Naive thymus-derived CD8-positive, alpha-beta T cell (primary cell): ENCODE data around the gene BRMS1. TPM values are rescaled to one million over a fixed set of nuclear protein-coding genes. Genes with fewer than 3 reads are reported as not detected.
"Not testable (repeated sequence)": the region's sequence is repeated elsewhere in the genome, so short reads cannot be mapped to it uniquely, and the experiment has no call there.

Experiments used
- ATAC-seq, 2 donors: fragments of 150-1000 bp; cut with Tn5 transposase in 1 of 2; sonication (Bioruptor Pico), chemical (Tn5 transposase) in 1 of 2; 1 replicate in 1 of 2; 2 replicates in 1 of 2; pipeline ENCODE4 v1.10.0; 2021; ENCODE audit warnings: mild to moderate bottlenecking in 2 of 2, moderate library complexity in 2 of 2
- POLR2A ChIA-PET: fragments of 350-600 bp; sonication (Branson Sonifier 250); formaldehyde crosslinking; loops from one replicate; lab custom pipeline; 2021; ENCODE audit warnings: antibody characterized with exemption; lab: Charles Lee
- DNase-seq, 10 donors: peaks; one replicate each; pipeline versions ENCODE4 v3.0.0 to v3.0.0-alpha.2; 2020 to 2022
- H3K27ac Mint-ChIP-seq, 10 donors: one replicate each; pipeline ENCODE4 v1.8.0; 2020 to 2022; ENCODE audit warnings: mild to moderate bottlenecking in 10 of 10, mixed read lengths in 10 of 10, moderate library complexity in 4 of 10, inconsistent platforms in 1 of 10
- H3K27me3 Mint-ChIP-seq, 5 donors: one replicate each; pipeline ENCODE4 v1.8.0; 2021 to 2022; ENCODE audit warnings: mixed read lengths in 5 of 5
- H3K36me3 Mint-ChIP-seq, 3 donors: one replicate each; pipeline ENCODE4 v1.8.0; 2020 to 2022; ENCODE audit warnings: mixed read lengths in 3 of 3, mild to moderate bottlenecking in 2 of 3, inconsistent platforms in 1 of 3
- H3K4me1 Mint-ChIP-seq, 4 donors: one replicate each; pipeline ENCODE4 v1.8.0; 2021 to 2022; ENCODE audit warnings: mixed read lengths in 4 of 4
- H3K4me3 Mint-ChIP-seq, 10 donors: one replicate each; pipeline ENCODE4 v1.8.0; 2020 to 2022; ENCODE audit warnings: mild to moderate bottlenecking in 10 of 10, mixed read lengths in 10 of 10, moderate library complexity in 6 of 10, inconsistent platforms in 1 of 10
- H3K9me3 Mint-ChIP-seq, 9 donors: one replicate each; pipeline ENCODE4 v1.8.0; 2020 to 2022; ENCODE audit warnings: mixed read lengths in 9 of 9, mild to moderate bottlenecking in 3 of 9, inconsistent platforms in 1 of 9, moderate library complexity in 1 of 9
- polyA plus RNA-seq, 3 donors: library from polyadenylated mRNA; unstranded; fragments of 300-500 nt; fragmentation: Illumina TruSeq; gene quantifications; one replicate each; pipeline ENCODE4 v1.2.3, GENCODE V29; 2021
- total RNA-seq, 8 experiments: library from RNA in 2 of 8; stranded (reverse) in 2 of 8; gene quantifications; one replicate each; pipeline ENCODE4 v1.2.3 and lab custom pipeline; 2021 to 2026

Gene BRMS1
- total and polyA plus RNA-seq, 5 experiments from 2014 or later = 47.6 to 65.8 (median 61.7) TPM

DNA sequence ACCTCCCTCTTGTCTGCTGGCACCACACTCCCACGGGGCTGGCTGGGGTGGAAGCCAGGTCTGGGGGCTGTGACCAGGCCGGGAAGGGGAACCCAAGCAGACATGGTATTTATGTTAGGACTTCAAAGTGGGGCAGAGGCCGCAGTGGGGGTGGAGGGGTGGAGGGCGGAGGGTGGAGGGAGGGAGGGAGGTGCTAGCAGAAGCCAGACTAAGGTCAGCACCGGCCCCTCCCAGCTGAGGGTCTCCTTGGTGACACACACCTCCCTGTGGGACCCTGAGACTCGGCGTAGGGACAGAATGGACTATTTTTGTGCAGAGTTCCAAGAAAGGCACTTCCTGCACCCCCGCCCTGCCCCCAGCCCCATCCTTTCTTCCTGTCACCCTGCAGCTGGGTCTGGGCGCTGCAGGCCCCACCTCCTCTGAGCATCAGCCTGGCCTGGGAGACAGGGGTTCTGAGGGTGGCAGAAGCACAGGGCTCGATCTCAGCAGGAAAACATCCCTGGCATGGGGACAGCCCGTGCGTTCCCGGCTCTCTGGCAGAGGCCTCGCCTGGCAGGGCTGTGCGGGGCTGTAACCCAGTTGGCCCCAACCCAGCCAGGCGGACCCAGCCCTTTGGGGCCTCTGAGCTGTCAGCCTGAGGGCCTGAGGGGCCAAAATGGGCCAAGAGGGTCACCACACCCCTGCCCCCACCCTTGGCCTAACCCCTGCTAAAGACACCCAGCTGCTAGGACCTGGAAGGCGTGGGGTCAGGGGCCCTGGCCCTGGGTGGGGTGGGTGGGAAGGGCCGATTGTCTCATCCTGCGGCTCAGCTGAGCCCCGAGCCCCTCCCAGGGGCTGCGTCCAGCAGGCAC is 18.4 kb downstream of the BRMS1 start:
- no peaks in the 10 kb centered on the region for H3K36me3 Mint-ChIP-seq
- H3K4me3 Mint-ChIP-seq = peak overlapping the region in 8 of 10 donors; percentile 26 to 74 (median 65)
- no peaks in the 10 kb centered on the region for H3K27me3 Mint-ChIP-seq
- H3K27ac Mint-ChIP-seq = peak overlapping the region; percentile 81 to 96 (median 91)
- H3K4me1 Mint-ChIP-seq = peaks cover 36 to 68% (median 60%) of the 10 kb centered on the region in 4 donors
- DNase-seq (peak in 5 of 10 donors; percentile 41 to 75 (median 45)), ATAC-seq (peak; percentile 54 to 56)
- POLR2A ChIA-PET = interaction anchor here (0.6 to 4.0 kb wide), 7 partner anchors 9 to 68 kb away, joined by 3 to 126 read pairs (median 3); partner anchors contain the start of genes CD248 and SLC29A2
- no peaks in the 10 kb centered on the region for H3K9me3 Mint-ChIP-seq

DNA sequence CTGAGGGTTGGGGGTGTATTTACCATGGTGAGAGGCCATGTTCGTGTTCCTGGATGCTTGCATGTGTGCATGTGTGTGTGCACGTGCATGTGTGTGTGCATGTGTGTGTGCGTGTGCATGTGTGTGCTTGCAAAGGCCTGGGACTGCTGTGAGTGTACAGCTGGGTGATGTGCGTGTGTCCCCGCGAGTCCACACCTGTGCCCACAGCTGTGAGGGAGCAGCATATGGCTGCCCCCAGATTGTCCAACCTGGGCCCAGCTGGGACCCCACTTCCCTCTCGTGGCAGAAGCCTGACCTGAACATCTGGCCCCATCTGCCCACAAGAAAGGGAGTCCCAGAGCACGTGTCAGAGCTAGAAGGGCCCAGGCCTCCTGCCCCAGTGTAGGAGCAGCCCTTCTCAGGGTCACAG is 19.6 kb downstream of the BRMS1 start:
- POLR2A ChIA-PET = interaction anchor here (0.6 to 4.0 kb wide), 4 partner anchors 10 to 1205 kb away, joined by 3 to 126 read pairs (median 4); partner anchors contain the start of genes BRMS1 and CD248
- H3K4me3 Mint-ChIP-seq = peak overlapping the region in 3 of 10 donors; percentile 56 to 67 (median 63)
- DNase-seq = no peak
- H3K4me1 Mint-ChIP-seq = peaks cover 36 to 73% (median 63%) of the 10 kb centered on the region in 4 donors
- peak overlapping the region; percentile 81 to 96 (median 91) for H3K27ac Mint-ChIP-seq
- ATAC-seq = no peak
- H3K36me3 Mint-ChIP-seq = no peaks in the 10 kb centered on the region
- H3K9me3 Mint-ChIP-seq = no peaks in the 10 kb centered on the region
- H3K27me3 Mint-ChIP-seq = no peaks in the 10 kb centered on the region

DNA sequence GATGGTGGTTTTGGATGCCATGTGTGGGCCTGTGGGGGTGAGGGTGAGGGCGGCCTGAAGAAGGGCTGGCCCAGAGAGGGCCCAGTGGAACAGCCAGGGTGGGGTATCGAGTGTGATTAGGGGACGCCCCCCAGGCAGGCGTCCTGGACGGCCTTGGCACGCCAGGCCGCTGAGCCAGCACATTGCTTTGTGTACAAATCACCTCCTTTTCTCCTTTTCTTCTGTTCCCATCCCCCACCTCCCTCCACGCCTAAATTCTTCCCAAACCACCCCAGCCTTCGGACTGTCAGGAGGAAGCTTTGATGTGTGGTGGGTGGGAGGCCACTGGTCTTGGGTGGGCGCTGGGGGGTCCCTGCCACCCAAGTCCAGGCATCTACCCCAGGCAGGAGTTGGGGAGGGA is 20.2 kb downstream of the BRMS1 start:
- ATAC-seq (no peak), DNase-seq (no peak)
- no peaks in the 10 kb centered on the region for H3K27me3 Mint-ChIP-seq
- H3K4me1 Mint-ChIP-seq = peaks cover 36 to 78% (median 69%) of the 10 kb centered on the region in 4 donors
- POLR2A ChIA-PET = interaction anchor here (0.6 to 4.0 kb wide), 5 partner anchors 10 to 1205 kb away, joined by 3 to 126 read pairs (median 3); partner anchors contain the start of genes BRMS1 and CD248
- H3K27ac Mint-ChIP-seq = peak overlapping the region in 8 of 10 donors; percentile 42 to 93 (median 78)
- H3K36me3 Mint-ChIP-seq = no peaks in the 10 kb centered on the region
- peak overlapping the region in 4 of 10 donors; percentile 1 to 37 (median 16) for H3K4me3 Mint-ChIP-seq
- H3K9me3 Mint-ChIP-seq = peaks cover 0 to 2% (median 0%) of the 10 kb centered on the region in 9 donors

DNA sequence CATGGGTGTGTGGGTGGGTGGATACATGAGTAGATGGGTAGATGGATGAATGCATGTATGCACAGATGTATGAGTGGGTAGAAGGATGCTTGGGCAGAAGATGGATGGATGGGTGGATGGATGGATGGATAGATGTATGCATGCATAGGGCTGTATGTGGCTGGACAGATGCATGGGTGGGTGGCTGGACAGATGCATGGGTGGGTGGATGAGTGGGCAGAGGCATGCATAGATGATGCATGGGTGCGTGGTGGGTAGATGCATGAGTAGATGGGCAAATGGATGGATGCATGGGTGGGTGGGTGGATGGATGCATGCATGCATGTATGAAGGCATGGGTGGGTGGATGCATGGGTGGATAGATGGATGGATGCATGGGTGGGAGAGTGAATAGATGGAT is 21.2 kb downstream of the BRMS1 start:
- Mint-ChIP-seq H3K9me3 (peaks cover 0 to 2% (median 0%) of the 10 kb centered on the region in 9 donors), H3K4me1 (peaks cover 42 to 83% (median 75%) of the 10 kb centered on the region in 4 donors), H3K27ac (peak overlapping the region in 8 of 10 donors; percentile 57 to 92 (median 72)), H3K4me3 (peak overlapping the region in 2 of 10 donors; percentile 1 to 38), H3K27me3 (no peaks in the 10 kb centered on the region), H3K36me3 (no peaks in the 10 kb centered on the region)
- POLR2A ChIA-PET = interaction anchor here (1.0 to 4.0 kb wide), 3 partner anchors 9 to 65 kb away, joined by 3 to 126 read pairs (median 5); partner anchors contain the start of genes BRMS1 and CD248
- ATAC-seq (no peak), DNase-seq (no peak)

DNA sequence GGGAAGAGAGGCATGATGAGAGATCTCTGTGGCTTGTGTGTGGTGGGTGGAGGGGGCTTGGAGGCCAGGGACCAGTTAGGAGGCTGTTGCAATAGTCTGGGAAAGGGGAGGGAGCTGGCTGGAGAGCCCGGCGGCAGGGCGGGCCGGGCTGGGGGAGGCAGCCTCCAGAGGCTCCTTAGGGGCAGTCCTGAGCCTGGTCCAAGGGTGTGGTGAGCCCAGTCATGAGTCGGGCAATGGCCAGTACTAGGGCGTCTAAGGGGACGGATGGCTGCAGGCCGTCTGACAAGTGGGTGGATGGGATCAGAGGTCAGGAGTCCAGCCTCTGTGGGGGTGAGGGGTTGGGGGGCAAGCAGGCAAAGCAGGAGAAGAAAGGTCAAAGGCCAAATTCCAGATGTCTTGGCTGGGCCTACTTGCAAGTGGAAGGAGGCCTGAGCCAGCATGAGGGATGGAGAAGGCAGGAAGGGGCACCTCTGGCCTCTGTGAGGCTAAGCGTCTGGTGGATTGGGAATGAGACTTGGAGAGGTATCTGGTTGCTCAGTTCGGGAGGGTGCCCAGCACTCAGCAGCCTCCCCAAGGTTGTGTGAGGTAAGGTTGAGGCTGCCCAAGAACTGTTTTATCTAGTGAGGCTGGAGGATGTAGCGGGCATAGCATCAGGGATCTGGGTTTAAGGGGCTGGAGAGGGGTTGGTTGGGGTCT is 22.0 kb downstream of the BRMS1 start:
- ATAC-seq (no peak), DNase-seq (no peak)
- POLR2A ChIA-PET = interaction anchor here (1.0 to 2.0 kb wide), 3 partner anchors 10 to 23 kb away, joined by 3 to 48 read pairs (median 4); partner anchors contain the start of gene RIN1
- Mint-ChIP-seq H3K27me3 (no peaks in the 10 kb centered on the region), H3K4me1 (peaks cover 44 to 83% (median 75%) of the 10 kb centered on the region in 4 donors), H3K9me3 (peaks cover 0 to 6% (median 0%) of the 10 kb centered on the region in 9 donors), H3K4me3 (peak overlapping the region in 2 of 10 donors; percentile 9 to 10), H3K36me3 (no peaks in the 10 kb centered on the region), H3K27ac (peak overlapping the region; percentile 89 to 98 (median 94))

DNA sequence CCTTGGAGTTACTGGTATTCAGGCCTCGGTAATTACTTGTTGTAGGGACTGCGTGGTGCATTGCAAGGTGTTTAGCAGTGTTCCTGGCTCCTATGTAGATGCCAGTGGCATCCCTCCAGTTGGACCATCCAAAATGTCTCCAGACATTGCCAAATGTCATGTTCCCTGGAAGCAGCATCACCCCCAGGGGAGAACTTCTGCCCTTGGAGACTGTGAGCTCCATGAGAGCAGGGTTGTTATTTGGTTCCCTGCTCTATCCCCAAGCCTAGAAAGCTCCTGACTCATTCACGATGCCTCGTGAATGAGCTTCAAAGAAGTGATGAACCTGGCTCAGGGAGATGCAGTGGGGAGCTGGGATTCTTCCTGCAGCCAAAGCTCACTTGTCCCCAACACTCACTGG is 23.3 kb downstream of the BRMS1 start:
- H3K4me1 Mint-ChIP-seq = peaks cover 36 to 78% (median 71%) of the 10 kb centered on the region in 4 donors
- peaks cover 0 to 6% (median 0%) of the 10 kb centered on the region in 9 donors for H3K9me3 Mint-ChIP-seq
- H3K4me3 Mint-ChIP-seq = no peak overlapping the region
- no peak for DNase-seq
- H3K27ac Mint-ChIP-seq = peak overlapping the region in 7 of 10 donors; percentile 31 to 96 (median 92)
- ATAC-seq = no peak
- no peaks in the 10 kb centered on the region for H3K27me3 Mint-ChIP-seq
- POLR2A ChIA-PET = interaction anchor here (0.8 to 2.0 kb wide), 4 partner anchors 9 to 40 kb away, joined by 3 to 48 read pairs (median 4); no protein-coding TSS in a partner anchor
- H3K36me3 Mint-ChIP-seq = no peaks in the 10 kb centered on the region

DNA sequence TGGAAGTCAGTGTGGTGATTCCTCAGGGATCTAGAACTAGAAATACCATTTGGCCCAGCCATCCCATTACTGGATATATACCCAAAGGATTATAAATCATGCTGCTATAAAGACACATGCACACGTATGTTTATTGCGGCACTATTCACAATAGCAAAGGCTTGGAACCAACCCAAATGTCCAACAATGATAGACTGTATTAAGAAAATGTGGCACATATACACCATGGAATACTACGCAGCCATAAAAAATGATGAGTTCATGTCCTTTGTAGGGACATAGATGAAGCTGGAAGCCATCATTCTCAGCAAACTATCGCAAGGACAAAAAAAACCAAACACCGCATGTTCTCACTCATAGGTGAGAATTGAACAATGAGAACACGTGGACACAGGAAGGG is 24.2 kb downstream of the BRMS1 start:
- POLR2A ChIA-PET = interaction anchor here (1.3 kb wide), 1 partner anchor 8 kb away, joined by 6 read pairs; no protein-coding TSS in a partner anchor
- Mint-ChIP-seq H3K4me1 (peaks cover 36 to 76% (median 69%) of the 10 kb centered on the region in 4 donors), H3K27ac (peak overlapping the region in 5 of 10 donors; percentile 21 to 100 (median 80))
- not testable (repeated sequence) for ATAC-seq, H3K27me3 Mint-ChIP-seq, H3K36me3 Mint-ChIP-seq, H3K9me3 Mint-ChIP-seq, DNase-seq, H3K4me3 Mint-ChIP-seq

DNA sequence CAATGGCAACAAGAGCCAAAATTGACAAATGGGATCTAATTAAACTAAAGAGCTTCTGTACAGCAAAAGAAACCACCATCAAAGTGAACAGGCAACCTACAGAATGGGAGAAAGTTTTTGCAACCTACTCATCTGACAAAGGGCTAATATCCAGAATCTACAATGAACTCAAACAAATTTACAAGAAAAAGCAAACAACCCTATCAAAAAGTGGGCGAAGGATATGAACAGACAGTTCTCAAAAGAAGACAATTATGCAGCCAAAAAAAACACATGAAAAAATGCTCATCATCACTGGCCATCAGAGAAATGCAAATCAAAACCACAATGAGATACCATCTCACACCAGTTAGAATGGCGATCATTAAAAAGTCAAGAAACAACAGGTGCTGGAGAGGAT is 24.6 kb downstream of the BRMS1 start:
- Mint-ChIP-seq H3K4me3 (peak overlapping the region in 1 of 10 donors; percentile 42), H3K27ac (peak overlapping the region; percentile 84 to 100 (median 99)), H3K4me1 (peaks cover 40 to 76% (median 69%) of the 10 kb centered on the region in 4 donors)
- not testable (repeated sequence) for H3K36me3 Mint-ChIP-seq, ATAC-seq, H3K9me3 Mint-ChIP-seq, H3K27me3 Mint-ChIP-seq, DNase-seq
- POLR2A ChIA-PET = interaction anchor here (1.3 kb wide), 1 partner anchor 8 kb away, joined by 6 read pairs; no protein-coding TSS in a partner anchor

DNA sequence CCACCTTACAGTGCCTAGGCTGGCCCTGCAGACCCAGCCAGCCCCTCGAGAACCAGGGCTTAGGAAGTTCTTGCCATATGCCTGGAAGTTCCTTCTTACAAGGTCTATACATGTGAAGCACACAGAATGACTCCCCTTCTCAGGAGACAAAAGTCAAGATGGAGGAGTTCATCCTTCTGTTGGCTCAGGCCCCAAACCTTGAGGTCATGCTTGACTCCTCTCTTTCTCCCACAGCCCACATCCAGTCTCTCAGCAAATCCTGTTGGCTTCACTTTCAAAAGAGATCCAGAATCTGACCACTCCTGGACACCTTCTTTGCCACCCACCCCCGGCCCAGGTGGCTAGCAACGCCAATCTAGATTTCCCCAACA is 26.3 kb downstream of the BRMS1 start:
- POLR2A ChIA-PET = interaction anchor here (1.2 to 7.7 kb wide), 8 partner anchors 7 to 53 kb away, joined by 3 to 126 read pairs (median 13); partner anchors contain the start of genes B4GAT1, BRMS1, RAB1B and RIN1
- H3K4me1 Mint-ChIP-seq = peaks cover 42 to 82% (median 66%) of the 10 kb centered on the region in 4 donors
- peak overlapping the region; percentile 73 to 97 (median 90) for H3K4me3 Mint-ChIP-seq

DNA sequence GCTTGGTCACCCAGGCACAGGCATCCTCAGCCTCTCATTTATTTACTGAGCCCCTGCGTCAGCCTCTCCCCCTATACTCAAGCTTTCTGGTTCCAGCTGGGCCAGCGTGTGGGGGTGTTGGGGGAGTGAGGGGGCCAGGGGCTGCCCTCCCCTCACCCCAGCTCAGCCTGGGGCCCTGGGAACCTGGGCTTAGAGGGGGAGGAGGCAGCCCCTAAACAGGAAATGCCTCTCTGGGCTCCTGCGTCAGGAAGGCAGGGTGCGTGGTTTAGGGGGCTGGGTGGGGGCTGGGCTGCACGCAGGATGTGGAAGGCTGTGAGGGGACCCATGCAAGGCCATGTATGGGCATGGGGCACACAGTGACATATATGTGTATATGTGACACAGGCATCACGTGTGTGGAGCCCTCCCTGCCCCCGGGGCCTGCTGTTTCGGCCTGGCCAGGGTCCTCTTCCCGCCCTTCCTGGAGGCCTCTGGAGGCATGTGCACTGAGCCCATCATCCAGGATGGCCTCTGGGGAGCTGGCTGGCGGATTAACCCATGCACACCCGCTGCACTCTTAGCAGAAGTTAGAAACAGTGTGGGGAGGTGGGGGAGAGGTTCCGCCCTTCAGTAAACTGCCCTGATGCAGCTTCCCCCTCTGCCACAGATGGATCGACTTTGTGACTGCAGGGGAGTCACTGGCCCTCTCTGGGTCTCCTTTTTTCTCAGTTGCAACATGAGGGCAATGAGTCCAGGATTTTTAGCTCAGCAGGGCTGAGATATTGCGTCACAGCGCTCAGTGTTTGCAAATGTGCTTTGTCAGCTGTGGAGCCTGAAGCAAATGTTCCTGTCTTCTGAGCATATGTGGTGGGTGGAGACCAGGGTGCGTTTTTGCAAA is 26.9 kb downstream of the BRMS1 start:
- POLR2A ChIA-PET = interaction anchor here (1.0 to 7.7 kb wide), 21 partner anchors 8 to 1035 kb away, joined by 3 to 126 read pairs (median 5); partner anchors contain the start of genes B4GAT1, BRMS1, CCDC85B and CFL1

More for the DNA sequence above, 26.3 kb downstream of the BRMS1 start:
- H3K9me3 Mint-ChIP-seq = peaks cover 0 to 6% (median 0%) of the 10 kb centered on the region in 9 donors
- DNase-seq (no peak), ATAC-seq (no peak)
- H3K27ac Mint-ChIP-seq = peak overlapping the region; percentile 84 to 100 (median 100)
- H3K36me3 Mint-ChIP-seq = peaks cover 0 to 4% (median 4%) of the 10 kb centered on the region in 3 donors
- no peaks in the 10 kb centered on the region for H3K27me3 Mint-ChIP-seq

More for the DNA sequence above, 26.9 kb downstream of the BRMS1 start:
- DNase-seq (peak; percentile 75 to 98 (median 93)), ATAC-seq (peak; percentile 72 to 85)
- Mint-ChIP-seq H3K4me3 (peak overlapping the region; percentile 73 to 97 (median 90)), H3K27me3 (no peaks in the 10 kb centered on the region), H3K36me3 (peaks cover 0 to 4% (median 4%) of the 10 kb centered on the region in 3 donors), H3K27ac (peak overlapping the region; percentile 84 to 100 (median 100)), H3K9me3 (peaks cover 0 to 6% (median 0%) of the 10 kb centered on the region in 9 donors), H3K4me1 (peaks cover 36 to 76% (median 60%) of the 10 kb centered on the region in 4 donors)
